RWPE1 (cell line): ENCODE measurements around the gene TMEM63B.
A peak's percentile ranks its signal among the peaks of the same experiment; 100 is the strongest.
"Not testable (repeated sequence)": the region's sequence is repeated elsewhere in the genome, so short reads cannot be mapped to it uniquely, and the experiment has no call there.

Experiments
- CTCF ChIA-PET: fragments of 350-600 bp; sonication (Branson Sonifier 250); formaldehyde crosslinking; extraction: SDS; loops from one replicate; lab custom pipeline; 2021; lab: Yijun Ruan, JAX
- POLR2A ChIA-PET: fragments of 400-600 bp; formaldehyde crosslinking; extraction: SDS; loops from one replicate; lab custom pipeline; 2020; ENCODE audit warnings: antibody characterized with exemption; ENCODE audit not compliant: low non-redundant PET; lab: Yijun Ruan, JAX
- DNase-seq: peaks from one replicate; pipeline ENCODE4 v3.0.0; 2012; ENCODE audit warnings: low spot score
- H3K27ac ChIP-seq: fragments of 450-650 bp; 2 replicates; pipeline ENCODE4 v1.5.1; 2017
- CTCF ChIP-seq: fragments of 450-650 bp; conservative IDR thresholded peaks from 2 replicates; pipeline ENCODE4 v1.5.1; 2017; ENCODE audit warnings: low read depth, mild to moderate bottlenecking

The TMEM63B gene

GRCh38 chr6:44193307-44193910 is 66.1 kb downstream of the TMEM63B start:
- CTCF ChIA-PET = interaction anchor here (0.6 kb wide), 2 partner anchors 134 to 1475 kb away, joined by 3 to 4 read pairs; no protein-coding TSS in a partner anchor
- TF ChIP-seq CTCF = no peak
- no peak for DNase-seq
- POLR2A ChIA-PET = no interaction called here
- no peak overlapping the region for H3K27ac ChIP-seq

GRCh38 chr6:44194326-44194725 is 67.0 kb downstream of the TMEM63B start:
- DNase-seq = no peak
- ChIA-PET POLR2A (no interaction called here), CTCF (no interaction called here)
- no peak for TF ChIP-seq CTCF
- H3K27ac ChIP-seq = no peak overlapping the region

- CTCF ChIA-PET, POLR2A ChIA-PET, H3K27ac ChIP-seq, DNase-seq: not testable (repeated sequence)
Observed at GRCh38 chr6:44196351-44196750, 69.0 kb downstream of the TMEM63B start.

- ChIA-PET CTCF (no interaction called here), POLR2A (no interaction called here)
- no peak for DNase-seq
- H3K27ac ChIP-seq = no peak overlapping the region
- no peak for TF ChIP-seq CTCF
Observed at GRCh38 chr6:44198684-44199083, 71.3 kb downstream of the TMEM63B start.

- no peak for DNase-seq
- no peak for TF ChIP-seq CTCF
- CTCF ChIA-PET = interaction anchor here (0.6 kb wide), 1 partner anchor 44 kb away, joined by 3 read pairs; no protein-coding TSS in a partner anchor
- H3K27ac ChIP-seq = no peak overlapping the region
- POLR2A ChIA-PET = no interaction called here
Observed at GRCh38 chr6:44199883-44200282, 72.5 kb downstream of the TMEM63B start.

- H3K27ac ChIP-seq = peak overlapping the region; percentile 92
- no peak for TF ChIP-seq CTCF
- ChIA-PET POLR2A (interaction anchor here (0.9 to 1.1 kb wide), 2 partner anchors 20 to 46 kb away, joined by 3 to 6 read pairs; partner anchors contain the start of gene HSP90AB1), CTCF (interaction anchor here (0.7 to 1.1 kb wide), 2 partner anchors 22 to 37 kb away, joined by 3 to 5 read pairs; partner anchors contain the start of gene SLC29A1)
- no peak for DNase-seq
Observed at GRCh38 chr6:44201200-44201599, 73.8 kb downstream of the TMEM63B start.
